ENCODE measurements around the gene TPTE. TPM values are rescaled to one million over a fixed set of nuclear protein-coding genes. Genes with fewer than 3 reads are reported as not detected.
"Not testable (repeated sequence)": the region's sequence is repeated elsewhere in the genome, so short reads cannot be mapped to it uniquely, and the experiment has no call there.

The TPTE gene
- total and polyA plus RNA-seq, 10 of the 15 experiments (the other 5 are each of a cell fraction or from before 2014, with no cell fraction given), result 0.03 TPM; not detected in 9

DNA sequence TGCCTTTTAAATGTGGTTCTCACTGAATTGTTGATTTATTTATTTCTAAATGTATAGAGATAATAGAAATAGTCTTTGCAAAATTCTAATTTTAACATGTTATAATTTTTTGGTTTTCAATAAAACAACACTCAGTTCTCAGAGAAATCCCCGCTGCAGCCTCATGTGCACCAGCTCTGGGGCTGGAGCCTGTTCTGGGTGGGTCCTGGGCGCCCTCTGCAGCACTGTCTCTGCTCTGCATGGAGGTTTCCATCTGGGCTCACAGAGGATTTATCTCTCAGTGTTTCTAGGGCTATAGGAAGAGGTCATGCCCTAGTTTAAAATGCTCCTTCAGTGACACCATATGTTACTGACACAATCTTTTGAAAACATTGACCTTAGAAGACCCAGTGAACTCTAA, 128.9 kb downstream of the TPTE start:
- FAIRE-seq; ATAC-seq; H3K27me3 ChIP-seq (replicated peaks in 1 of 2; ENCODE audit: control insufficient read depth in 2 of 2, insufficient read depth in 2 of 2, low read length in 1 of 2); RAD21 ChIA-PET (ENCODE audit: unreplicated experiment); CTCF ChIA-PET; H3K4me2 ChIP-seq (ENCODE audit: control insufficient read depth, insufficient read depth); H3K36me3 ChIP-seq (ENCODE audit: control insufficient read depth in 2 of 2, insufficient read depth in 2 of 2, low read length in 1 of 2); H3K79me2 ChIP-seq (ENCODE audit: control insufficient read depth, insufficient read depth, low read length); SMC1A ChIA-PET (ENCODE audit: uncharacterized antibody, unreplicated experiment); H3K9me3 ChIP-seq (replicated peaks; ENCODE audit: control insufficient read depth, insufficient read depth, low read length); H3K4me3 ChIP-seq; H2AFZ ChIP-seq (ENCODE audit: control insufficient read depth, low read depth, low read length); H3K9ac ChIP-seq (ENCODE audit: control insufficient read depth, insufficient read depth, low read length); POLR2A ChIA-PET; H4K20me1 ChIP-seq (ENCODE audit: control insufficient read depth, insufficient read depth); H3K27ac ChIP-seq (ENCODE audit: control insufficient read depth, insufficient read depth); intact Hi-C loops (cut with micrococcal nuclease; ENCODE audit: unreplicated experiment); in situ Hi-C loops (cut with MboI); H3K4me1 ChIP-seq (ENCODE audit: control insufficient read depth, insufficient read depth, low read length); DNase-seq (ENCODE audit: low read depth, low spot score); BruUV-seq (replicated peaks): not testable (repeated sequence)
- WGBS (ENCODE audit: insufficient coverage, insufficient replicate concordance, low lambda C conversion rate, missing lambda C conversion rate), result 0% methylated on average over 2 of the region's 2 CpGs

Small RNAs within 50 kb of the gene (small RNA-seq; reads per million reads assigned to genes)
- not detected for gene CYCSP41
